A549 (cell line): ENCODE results near the gene ADM2. TPM values are rescaled to one million over a fixed set of nuclear protein-coding genes. Genes with fewer than 3 reads are reported as not detected.

Experiments used
- ATAC-seq, 2 experiments: fragments of 200-7000 bp in 1 of 2; fragments of >200 bp in 1 of 2; cut with Nextera tagmentation in 1 of 2; cut with Tn5 transposase in 1 of 2; 3 replicates each; pipeline versions ENCODE4 v1.8.0 to v1.9.1; 2018 to 2020; ENCODE audit warnings: mild to moderate bottlenecking in 1 of 2, moderate library complexity in 1 of 2
- CTCF ChIA-PET: fragments of 300-600 bp; sonication (Branson Sonifier 250); formaldehyde crosslinking; extraction: SDS; loops from one replicate; lab custom pipeline; 2021; ENCODE audit warnings: antibody characterized with exemption, inconsistent platforms; lab: Yijun Ruan, JAX
- POLR2A ChIA-PET: fragments of 350-600 bp; formaldehyde crosslinking; extraction: SDS; loops from one replicate; lab custom pipeline; 2021; ENCODE audit warnings: antibody characterized with exemption, inconsistent platforms; lab: Yijun Ruan, JAX
- DNase-seq, 2 experiments: peaks; one replicate each; pipeline versions ENCODE4 v3.0.0 to v3.0.0-alpha.2; 2011 to 2016; ENCODE audit warnings: low read depth in 1 of 2, low spot score in 1 of 2
- FAIRE-seq: peaks from 2 replicates; lab custom pipeline; 2011; peaks lifted over from hg19 to GRCh38; lab: Jason Lieb, UNC
- H3K27ac ChIP-seq, 2 experiments: fragments of >200 bp; sonication (Bioruptor Twin); formaldehyde crosslinking; 3 replicates each; pipeline ENCODE4 v1.5.1; 2016 to 2017
- H3K4me1 ChIP-seq: fragments of >200 bp; sonication (Bioruptor Twin); formaldehyde crosslinking; 3 replicates; pipeline ENCODE4 v1.6.1; 2016
- H3K4me2 ChIP-seq: fragments of >200 bp; sonication (Bioruptor Twin); formaldehyde crosslinking; 3 replicates; pipeline ENCODE4 v1.6.1; 2016
- H3K4me3 ChIP-seq: fragments of >200 bp; sonication (Bioruptor Twin); formaldehyde crosslinking; 3 replicates; pipeline ENCODE4 v1.5.1; 2016
- H3K9me3 ChIP-seq: fragments of >200 bp; sonication (Bioruptor Twin); formaldehyde crosslinking; 3 replicates; pipeline ENCODE4 v1.6.1; 2016
- EHF ChIP-seq: fragments of 250-450 bp; sonication (Bioruptor Pico); IDR thresholded peaks from 2 replicates; pipeline ENCODE4 v1.5.0; 2020; ENCODE audit warnings: mild to moderate bottlenecking
- EP300 ChIP-seq, 2 experiments: fragments of >200 bp; sonication (Bioruptor Twin); formaldehyde crosslinking; IDR thresholded peaks; 2 replicates in 1 of 2; 3 replicates in 1 of 2; pipeline ENCODE4 v1.6.1; 2016 to 2017
- HOXA7 ChIP-seq: fragments of 250-450 bp; sonication (Bioruptor Pico); IDR thresholded peaks from 2 replicates; pipeline ENCODE4 v1.5.0; 2020; ENCODE audit warnings: mild to moderate bottlenecking, moderate library complexity
- JUN ChIP-seq, 2 experiments: fragments of >200 bp; sonication (Bioruptor Twin); formaldehyde crosslinking; IDR thresholded peaks; 2 replicates in 1 of 2; 3 replicates in 1 of 2; pipeline ENCODE4 v1.6.1; 2016 to 2017
- KDM5A ChIP-seq: fragments of 200-600 bp; sonication (generic); IDR thresholded peaks from 2 replicates; pipeline ENCODE4 v1.6.1; 2016; ENCODE audit warnings: antibody characterized with exemption, mild to moderate bottlenecking
- POLR2AphosphoS2 ChIP-seq: conservative IDR thresholded peaks from 2 replicates; pipeline ENCODE4 v1.6.1; 2012; ENCODE audit warnings: low read length, improper control_type of control experiment, inconsistent platforms
- RAD21 ChIP-seq, 2 experiments: fragments of >200 bp in 1 of 2; sonication (Bioruptor Twin) in 1 of 2; formaldehyde crosslinking in 1 of 2; IDR thresholded peaks in 1 of 2; conservative IDR thresholded peaks in 1 of 2; 2 replicates in 1 of 2; 3 replicates in 1 of 2; pipeline ENCODE4 v1.6.1; 2012 to 2018; ENCODE audit warnings: inconsistent platforms in 1 of 2
- ZFP36 ChIP-seq: fragments of 450-650 bp; IDR thresholded peaks from 2 replicates; pipeline ENCODE4 v1.6.1; 2014; ENCODE audit warnings: borderline replicate concordance; ENCODE audit not compliant: partially characterized antibody
- ZSCAN20 ChIP-seq: fragments of 250-450 bp; sonication (Bioruptor Pico); IDR thresholded peaks from 2 replicates; pipeline ENCODE4 v1.8.0; 2022; ENCODE audit warnings: mild to moderate bottlenecking, moderate library complexity
- WGBS: methylation state at CpG from one replicate; pipeline ENCODE4 v1.1.6; 2017; ENCODE audit errors: missing lambda C conversion rate; 5-methylcytosine and 5-hydroxymethylcytosine counted together
- polyA plus RNA-seq, 4 experiments: library from polyadenylated mRNA; depleted of rRNA in 3 of 4; stranded (reverse); fragments of >200 nt; fragmentation: RNase III in 1 of 4; extraction: RNeasy Plus Mini Kit Qiagen cat#74134 plus additional on column Dnase treatment in 1 of 4; gene quantifications; 2 replicates in 3 of 4; 3 replicates in 1 of 4; pipeline ENCODE4 v1.2.3, GENCODE V29; 2011 to 2017
- TF ChIP-seq, protein P1 (sequence below): fragments of >200 bp; sonication (Bioruptor Twin); formaldehyde crosslinking; IDR thresholded peaks from 3 replicates; pipeline ENCODE4 v1.5.1; 2016
- TF ChIP-seq, protein P2 (sequence below): IDR thresholded peaks from 2 replicates; pipeline ENCODE4 v1.6.1; 2012; ENCODE audit warnings: low read depth, borderline replicate concordance
- TF ChIP-seq, protein P3 (sequence below): fragments of 200-600 bp; sonication (generic); IDR thresholded peaks from 2 replicates; pipeline ENCODE4 v1.6.1; 2016; ENCODE audit warnings: antibody characterized with exemption, mild to moderate bottlenecking, moderate library complexity
- TF ChIP-seq, protein P4 (sequence below): fragments of 250-450 bp; sonication (Bioruptor Pico); IDR thresholded peaks from 2 replicates; pipeline ENCODE4 v1.5.0; 2021; ENCODE audit warnings: mild to moderate bottlenecking, moderate library complexity, borderline replicate concordance

ADM2 gene
- polyA plus RNA-seq, 2 of the 4 experiments (the other 2 are of a cell fraction) = 0.50 to 1.1 TPM

DNA sequence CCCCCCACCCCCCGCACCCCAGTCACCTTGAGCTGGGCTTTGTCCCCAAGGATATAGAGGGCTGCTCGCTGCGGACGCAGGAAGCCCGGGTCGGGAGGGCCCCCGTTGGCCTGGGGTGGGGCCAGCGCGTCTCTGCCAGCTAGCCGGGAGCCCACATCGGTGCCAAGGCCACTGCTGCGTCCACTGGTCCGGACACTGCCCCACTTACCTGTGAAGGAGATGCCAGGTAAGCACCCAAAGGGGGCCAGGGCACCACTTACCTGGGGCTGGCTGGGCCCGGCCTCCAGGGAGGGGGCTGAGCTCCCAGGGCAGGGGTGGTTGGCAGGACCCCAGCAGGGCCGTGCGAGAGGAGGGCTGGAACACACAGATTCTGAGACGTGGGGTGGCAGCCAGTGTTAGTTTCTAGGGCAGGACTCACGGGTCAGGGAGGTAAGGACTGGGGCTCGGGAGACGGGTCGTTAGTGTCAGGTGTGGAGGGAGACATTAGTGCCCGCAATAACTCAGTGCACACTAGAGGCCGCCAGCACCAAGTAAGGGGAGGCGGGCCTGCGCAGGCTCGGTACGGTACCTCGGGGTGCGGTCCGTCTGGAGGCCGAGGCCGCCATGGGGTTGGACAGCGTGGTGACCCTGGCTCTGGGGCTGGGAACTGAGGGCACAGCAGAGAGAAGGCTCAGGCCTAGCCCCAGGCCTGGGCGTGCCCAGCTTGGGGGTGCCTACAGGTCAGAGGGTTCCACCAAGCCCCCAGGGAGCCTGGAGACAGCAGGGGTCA, 24.7 kb upstream of the ADM2 start:
- POLR2A ChIA-PET = interaction anchor here (0.7 kb wide), 1 partner anchor 65 kb away, joined by 4 read pairs; no protein-coding TSS in a partner anchor
- 88% methylated on average over 12 of the region's 34 CpGs for WGBS
- no peak overlapping the region for H3K27ac ChIP-seq
- H3K4me1 ChIP-seq = no peaks in the 10 kb centered on the region
- no peaks in the 10 kb centered on the region for H3K9me3 ChIP-seq
- H3K4me2 ChIP-seq = no peak overlapping the region
- FAIRE-seq = no peak
- peak in 1 of 2 experiments; percentile 15; a peak in 1 of 5 replicates for TF ChIP-seq RAD21 (conservative IDR thresholded peaks at IDR 0.05 in 1 of 2, IDR thresholded peaks at IDR 0.05 in 1 of 2)
- TF ChIP-seq, protein P1, sequence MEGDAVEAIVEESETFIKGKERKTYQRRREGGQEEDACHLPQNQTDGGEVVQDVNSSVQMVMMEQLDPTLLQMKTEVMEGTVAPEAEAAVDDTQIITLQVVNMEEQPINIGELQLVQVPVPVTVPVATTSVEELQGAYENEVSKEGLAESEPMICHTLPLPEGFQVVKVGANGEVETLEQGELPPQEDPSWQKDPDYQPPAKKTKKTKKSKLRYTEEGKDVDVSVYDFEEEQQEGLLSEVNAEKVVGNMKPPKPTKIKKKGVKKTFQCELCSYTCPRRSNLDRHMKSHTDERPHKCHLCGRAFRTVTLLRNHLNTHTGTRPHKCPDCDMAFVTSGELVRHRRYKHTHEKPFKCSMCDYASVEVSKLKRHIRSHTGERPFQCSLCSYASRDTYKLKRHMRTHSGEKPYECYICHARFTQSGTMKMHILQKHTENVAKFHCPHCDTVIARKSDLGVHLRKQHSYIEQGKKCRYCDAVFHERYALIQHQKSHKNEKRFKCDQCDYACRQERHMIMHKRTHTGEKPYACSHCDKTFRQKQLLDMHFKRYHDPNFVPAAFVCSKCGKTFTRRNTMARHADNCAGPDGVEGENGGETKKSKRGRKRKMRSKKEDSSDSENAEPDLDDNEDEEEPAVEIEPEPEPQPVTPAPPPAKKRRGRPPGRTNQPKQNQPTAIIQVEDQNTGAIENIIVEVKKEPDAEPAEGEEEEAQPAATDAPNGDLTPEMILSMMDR = 0 out of 3 replicates have a peak, but pooled peaks have one; percentile 13
- no peak for TF ChIP-seq HOXA7 (CRISPR knock-in tag)
- TF ChIP-seq, all 56 proteins: peak for 2
- ATAC-seq = peak; percentile 44 to 64; a peak in 4 of 6 replicates
- no peak overlapping the region for H3K4me3 ChIP-seq
- DNase-seq = no peak
- CTCF ChIA-PET = interaction anchor here (0.8 to 1.7 kb wide), 4 partner anchors 10 to 34 kb away, joined by 3 to 5 read pairs (median 4); no protein-coding TSS in a partner anchor

DNA sequence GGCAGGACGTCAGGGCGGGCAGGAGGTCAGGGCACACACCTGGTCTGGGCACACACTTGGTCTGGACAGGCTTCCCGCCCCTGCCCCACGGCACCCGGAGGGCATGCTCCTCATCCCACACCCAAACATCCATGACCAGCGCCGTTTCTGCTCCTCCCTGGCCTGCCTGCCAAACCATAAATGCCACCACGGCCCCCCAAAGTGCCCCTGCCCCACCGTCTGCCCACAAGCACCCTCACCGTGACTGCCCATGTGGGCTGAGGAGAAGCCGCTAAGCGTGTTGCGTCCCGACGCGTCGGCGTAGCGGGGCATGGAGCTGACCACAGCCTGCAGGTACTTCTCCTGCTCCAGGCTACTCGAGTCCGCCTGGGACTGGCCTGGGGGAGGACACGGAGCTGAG, 22.3 kb upstream of the ADM2 start:
- Histone ChIP-seq H3K4me2 (no peak overlapping the region), H3K27ac (no peak overlapping the region)
- ChIA-PET POLR2A (no interaction called here), CTCF (interaction anchor here (1.6 kb wide), 1 partner anchor 9 kb away, joined by 4 read pairs; no protein-coding TSS in a partner anchor)
- TF ChIP-seq POLR2AphosphoS2 (no peak), ZFP36 (no peak), EHF (CRISPR knock-in tag) (no peak), ZSCAN20 (CRISPR knock-in tag) (no peak), JUN (IDR thresholded peaks at IDR 0.05) (no peak), KDM5A (no peak), EP300 (IDR thresholded peaks at IDR 0.05) (no peak)
- TF ChIP-seq, protein P2, sequence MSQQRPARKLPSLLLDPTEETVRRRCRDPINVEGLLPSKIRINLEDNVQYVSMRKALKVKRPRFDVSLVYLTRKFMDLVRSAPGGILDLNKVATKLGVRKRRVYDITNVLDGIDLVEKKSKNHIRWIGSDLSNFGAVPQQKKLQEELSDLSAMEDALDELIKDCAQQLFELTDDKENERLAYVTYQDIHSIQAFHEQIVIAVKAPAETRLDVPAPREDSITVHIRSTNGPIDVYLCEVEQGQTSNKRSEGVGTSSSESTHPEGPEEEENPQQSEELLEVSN = no peak
- TF ChIP-seq, protein P3, sequence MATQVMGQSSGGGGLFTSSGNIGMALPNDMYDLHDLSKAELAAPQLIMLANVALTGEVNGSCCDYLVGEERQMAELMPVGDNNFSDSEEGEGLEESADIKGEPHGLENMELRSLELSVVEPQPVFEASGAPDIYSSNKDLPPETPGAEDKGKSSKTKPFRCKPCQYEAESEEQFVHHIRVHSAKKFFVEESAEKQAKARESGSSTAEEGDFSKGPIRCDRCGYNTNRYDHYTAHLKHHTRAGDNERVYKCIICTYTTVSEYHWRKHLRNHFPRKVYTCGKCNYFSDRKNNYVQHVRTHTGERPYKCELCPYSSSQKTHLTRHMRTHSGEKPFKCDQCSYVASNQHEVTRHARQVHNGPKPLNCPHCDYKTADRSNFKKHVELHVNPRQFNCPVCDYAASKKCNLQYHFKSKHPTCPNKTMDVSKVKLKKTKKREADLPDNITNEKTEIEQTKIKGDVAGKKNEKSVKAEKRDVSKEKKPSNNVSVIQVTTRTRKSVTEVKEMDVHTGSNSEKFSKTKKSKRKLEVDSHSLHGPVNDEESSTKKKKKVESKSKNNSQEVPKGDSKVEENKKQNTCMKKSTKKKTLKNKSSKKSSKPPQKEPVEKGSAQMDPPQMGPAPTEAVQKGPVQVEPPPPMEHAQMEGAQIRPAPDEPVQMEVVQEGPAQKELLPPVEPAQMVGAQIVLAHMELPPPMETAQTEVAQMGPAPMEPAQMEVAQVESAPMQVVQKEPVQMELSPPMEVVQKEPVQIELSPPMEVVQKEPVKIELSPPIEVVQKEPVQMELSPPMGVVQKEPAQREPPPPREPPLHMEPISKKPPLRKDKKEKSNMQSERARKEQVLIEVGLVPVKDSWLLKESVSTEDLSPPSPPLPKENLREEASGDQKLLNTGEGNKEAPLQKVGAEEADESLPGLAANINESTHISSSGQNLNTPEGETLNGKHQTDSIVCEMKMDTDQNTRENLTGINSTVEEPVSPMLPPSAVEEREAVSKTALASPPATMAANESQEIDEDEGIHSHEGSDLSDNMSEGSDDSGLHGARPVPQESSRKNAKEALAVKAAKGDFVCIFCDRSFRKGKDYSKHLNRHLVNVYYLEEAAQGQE = no peak
- TF ChIP-seq, protein P4, sequence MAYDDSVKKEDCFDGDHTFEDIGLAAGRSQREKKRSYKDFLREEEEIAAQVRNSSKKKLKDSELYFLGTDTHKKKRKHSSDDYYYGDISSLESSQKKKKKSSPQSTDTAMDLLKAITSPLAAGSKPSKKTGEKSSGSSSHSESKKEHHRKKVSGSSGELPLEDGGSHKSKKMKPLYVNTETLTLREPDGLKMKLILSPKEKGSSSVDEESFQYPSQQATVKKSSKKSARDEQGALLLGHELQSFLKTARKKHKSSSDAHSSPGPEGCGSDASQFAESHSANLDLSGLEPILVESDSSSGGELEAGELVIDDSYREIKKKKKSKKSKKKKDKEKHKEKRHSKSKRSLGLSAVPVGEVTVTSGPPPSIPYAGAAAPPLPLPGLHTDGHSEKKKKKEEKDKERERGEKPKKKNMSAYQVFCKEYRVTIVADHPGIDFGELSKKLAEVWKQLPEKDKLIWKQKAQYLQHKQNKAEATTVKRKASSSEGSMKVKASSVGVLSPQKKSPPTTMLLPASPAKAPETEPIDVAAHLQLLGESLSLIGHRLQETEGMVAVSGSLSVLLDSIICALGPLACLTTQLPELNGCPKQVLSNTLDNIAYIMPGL (CRISPR knock-in tag) = no peak
- TF ChIP-seq, all 56 proteins: peak for 0
- ATAC-seq (no peak), DNase-seq (no peak), FAIRE-seq (no peak)
- no peaks in the 10 kb centered on the region for H3K9me3 ChIP-seq
- 91% methylated on average over 7 of the region's 22 CpGs for WGBS
- no peak overlapping the region for H3K4me3 ChIP-seq
- H3K4me1 ChIP-seq = no peaks in the 10 kb centered on the region
